ENCODE results near the gene MDC1.
"Not testable (repeated sequence)": the region's sequence is repeated elsewhere in the genome, so short reads cannot be mapped to it uniquely, and the experiment has no call there.

GRCh38 chr6:30765495-30765894 lies 48.4 kb upstream of the MDC1 start:
- TF ChIP-seq CTCF (IDR thresholded peaks at IDR 0.05; ENCODE audit: low read depth, low read length, poor library complexity, severe bottlenecking); EZH2phosphoT487 (IDR thresholded peaks at IDR 0.05; ENCODE audit: borderline replicate concordance, low read length): not testable (repeated sequence)

All from DOHH2 (cell line).